Hematopoietic multipotent progenitor cell treated with erythropoietin and hydrocortisone succinate and interleukin-3 and kit ligand, for 8 days (in vitro differentiated cells): ENCODE measurements around the gene CRYL1.
A peak's percentile ranks its signal among the peaks of the same experiment; 100 is the strongest.

ENCODE experiments used
- DNase-seq: peaks from one replicate; pipeline ENCODE4 v3.0.0-alpha.2; 2015

The CRYL1 gene

GRCh38 chr13:20525144-20525600, 485 bp downstream of the CRYL1 start:
- DNase-seq = peak; percentile 42

DNA sequence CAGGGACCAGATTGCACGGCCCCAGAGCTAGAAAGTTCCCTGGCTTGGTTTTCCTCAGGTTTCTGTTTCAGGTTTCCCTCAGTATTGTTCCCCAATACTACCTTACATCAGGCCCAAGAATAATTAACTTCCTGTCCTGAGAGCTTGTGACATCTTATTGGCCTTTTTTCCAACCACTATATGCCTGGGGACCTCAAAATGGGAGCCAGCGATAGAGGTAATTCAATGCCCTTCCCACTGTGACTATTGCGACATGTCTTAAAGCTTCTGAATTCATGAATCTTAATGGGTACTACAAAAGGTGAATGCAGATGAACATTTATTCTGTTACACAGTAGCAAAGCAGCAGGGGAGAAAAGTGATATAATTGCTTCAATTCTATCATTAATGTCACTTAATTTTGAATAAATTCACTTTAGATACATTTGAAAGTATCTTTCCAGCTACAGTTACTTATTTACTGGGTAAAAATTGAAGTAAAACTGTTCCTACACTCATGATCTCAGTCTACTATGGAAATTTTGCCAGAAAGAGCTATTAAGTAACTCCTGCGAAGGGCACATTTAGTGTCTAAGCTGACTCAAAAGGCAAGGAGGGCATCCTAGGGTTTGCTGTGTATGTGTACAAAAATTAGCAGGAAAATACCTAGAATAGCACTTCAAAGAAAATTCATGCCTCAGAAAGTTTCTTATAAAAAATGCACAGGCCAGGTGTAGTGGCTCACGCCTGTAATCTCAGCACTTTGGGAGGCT, 4.1 kb downstream of the CRYL1 start:
- DNase-seq = no peak

- no peak for DNase-seq
Observed at GRCh38 chr13:20519875-20520274, 5.8 kb downstream of the CRYL1 start.

DNA sequence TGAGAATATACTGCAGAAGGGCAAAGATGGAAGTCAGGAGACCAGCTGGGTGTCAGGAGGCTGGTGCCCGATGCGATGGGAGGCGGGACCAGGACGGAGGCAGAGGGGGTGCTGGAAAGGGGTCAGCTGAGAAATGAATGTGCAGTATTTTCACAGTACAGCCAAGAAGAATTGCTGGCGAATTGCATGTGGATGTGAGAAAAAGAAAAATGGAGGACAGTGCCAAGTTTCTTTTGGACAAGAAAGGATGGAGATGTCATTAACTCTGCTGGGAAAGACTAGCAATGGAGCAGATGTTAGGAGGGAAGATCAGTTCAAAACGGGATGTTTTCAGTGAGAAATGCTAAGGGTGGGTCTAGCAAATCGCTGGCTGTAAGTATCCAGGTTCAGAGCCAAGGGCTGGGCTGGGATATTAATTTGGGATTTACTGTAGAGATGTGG, 7.0 kb downstream of the CRYL1 start:
- DNase-seq = no peak

DNA sequence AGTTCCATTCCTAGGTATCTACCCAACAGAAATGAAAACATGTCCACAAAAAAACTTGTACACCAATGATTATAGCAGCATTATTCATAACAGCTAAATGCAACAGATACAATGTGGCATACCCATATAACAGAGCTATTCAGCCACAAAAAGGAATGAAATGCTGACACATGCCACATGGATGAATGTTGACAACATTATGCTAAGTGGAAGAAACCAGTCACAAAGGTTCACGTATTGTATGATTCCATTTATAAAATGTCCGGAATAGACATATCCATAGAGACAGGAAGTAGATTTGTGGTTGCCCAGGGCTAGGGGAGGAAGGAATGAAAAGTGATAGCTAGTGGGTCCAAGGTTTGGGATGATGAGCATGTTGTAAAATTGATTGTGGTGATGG, 10.8 kb downstream of the CRYL1 start:
- DNase-seq = no peak

GRCh38 chr13:20513466-20513995, 12.1 kb downstream of the CRYL1 start:
- no peak for DNase-seq

- no peak for DNase-seq
Observed at GRCh38 chr13:20512042-20512683, 13.5 kb downstream of the CRYL1 start.

DNA sequence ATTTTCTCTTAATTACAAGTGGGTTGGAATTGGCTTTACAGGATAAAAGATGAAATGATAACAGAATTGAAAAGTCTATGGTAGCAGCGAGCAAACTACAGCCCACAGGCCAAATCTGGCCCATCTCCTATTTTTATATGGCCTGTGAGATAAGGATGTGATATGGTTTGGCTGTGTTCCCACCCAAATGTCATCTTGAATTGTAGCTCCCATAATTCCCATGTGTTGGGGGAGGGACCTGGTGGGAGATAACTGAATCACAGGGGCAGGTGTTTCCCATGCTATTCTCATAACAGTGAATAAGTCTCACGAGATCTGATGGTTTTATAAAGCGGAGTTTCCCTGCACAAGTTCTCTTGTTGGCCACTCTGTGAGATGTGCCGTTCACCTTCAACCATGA, 19.0 kb downstream of the CRYL1 start:
- DNase-seq = no peak

DNA sequence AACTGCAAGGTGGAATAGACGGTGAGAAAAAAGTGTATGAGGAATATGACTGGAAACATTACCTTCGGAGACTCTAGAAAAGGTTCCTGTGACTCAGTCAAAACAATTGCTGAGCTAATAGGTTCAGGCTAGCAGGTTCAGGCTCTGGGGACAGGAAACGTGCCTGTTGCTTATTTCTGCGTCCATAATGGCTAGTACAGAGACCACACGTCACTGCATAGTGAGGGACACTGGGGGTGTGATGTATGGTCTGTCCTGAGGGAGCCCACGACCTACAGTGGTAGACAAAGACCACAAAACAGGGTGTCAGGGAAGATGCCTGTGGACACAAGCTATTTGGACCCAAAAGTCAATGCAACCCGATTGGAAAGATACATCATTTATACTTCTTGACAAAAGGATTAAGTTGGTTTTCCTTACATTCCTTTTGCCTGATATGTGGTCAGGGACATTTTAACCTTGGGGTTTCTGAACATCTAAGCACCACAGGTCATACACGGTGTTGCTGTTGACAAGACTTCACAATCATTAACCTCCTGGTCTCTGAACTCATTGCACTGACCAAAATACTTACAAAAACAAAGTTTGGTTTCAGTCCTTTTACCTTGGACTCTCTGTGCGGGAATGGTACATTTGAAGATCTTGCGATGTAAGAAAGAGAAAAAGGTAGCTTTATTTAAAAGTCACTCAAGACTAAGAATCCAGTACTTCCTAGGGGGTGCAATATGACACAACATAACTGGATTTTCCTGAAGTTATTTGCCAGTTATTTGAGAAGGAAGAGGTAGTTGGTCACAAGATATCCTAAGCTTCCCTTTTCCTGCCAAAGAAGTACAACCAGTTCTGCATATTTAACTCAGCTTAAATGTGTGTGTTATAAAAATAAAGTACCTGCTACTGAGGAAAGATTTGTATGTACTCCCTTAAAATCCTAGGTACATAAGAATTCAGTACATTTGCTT, 20.0 kb downstream of the CRYL1 start:
- no peak for DNase-seq

GRCh38 chr13:20503088-20504083, 22.3 kb downstream of the CRYL1 start:
- no peak for DNase-seq

DNA sequence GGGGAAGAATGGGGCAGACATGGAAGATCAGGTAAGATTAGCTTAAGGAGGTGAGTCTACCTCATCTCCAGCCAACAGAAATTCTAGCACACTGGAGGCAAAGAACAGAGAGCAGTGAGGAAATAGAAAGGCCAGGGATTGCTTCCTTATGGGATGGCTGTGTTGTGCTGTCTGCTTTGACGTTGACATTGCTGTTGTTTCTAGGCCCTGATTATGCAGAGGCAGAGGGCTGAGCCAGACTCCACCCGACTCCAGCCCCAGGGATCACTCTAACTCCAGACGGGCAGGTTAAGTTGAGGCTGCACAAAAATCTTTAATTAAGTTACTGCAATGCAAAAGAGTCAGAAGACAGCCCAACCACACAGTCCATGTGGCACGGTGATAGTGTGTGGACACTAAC, 24.1 kb downstream of the CRYL1 start:
- no peak for DNase-seq

DNA sequence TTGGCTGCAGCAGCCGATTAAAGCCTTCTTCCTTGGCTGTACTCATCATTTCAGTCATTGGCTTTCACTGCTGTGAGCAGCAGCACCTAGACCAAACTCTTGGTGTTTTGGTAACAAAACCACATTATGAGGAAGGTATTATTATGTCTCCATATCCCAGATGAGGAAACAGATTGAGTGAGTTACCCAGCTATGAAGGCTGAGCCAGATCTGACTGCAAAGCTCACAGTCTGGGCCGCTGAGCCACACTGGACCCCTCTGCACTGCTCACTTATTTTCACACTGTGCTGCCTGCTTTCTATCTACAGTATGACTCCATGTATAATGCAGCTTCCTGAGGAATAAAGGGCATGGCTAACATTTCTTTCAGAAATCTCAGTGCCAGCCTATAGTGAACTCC, 24.5 kb downstream of the CRYL1 start:
- DNase-seq = no peak

- no peak for DNase-seq
Observed at GRCh38 chr13:20499986-20500385, 25.7 kb downstream of the CRYL1 start.

- DNase-seq = no peak
Observed at GRCh38 chr13:20498659-20499058, 27.0 kb downstream of the CRYL1 start.

DNA sequence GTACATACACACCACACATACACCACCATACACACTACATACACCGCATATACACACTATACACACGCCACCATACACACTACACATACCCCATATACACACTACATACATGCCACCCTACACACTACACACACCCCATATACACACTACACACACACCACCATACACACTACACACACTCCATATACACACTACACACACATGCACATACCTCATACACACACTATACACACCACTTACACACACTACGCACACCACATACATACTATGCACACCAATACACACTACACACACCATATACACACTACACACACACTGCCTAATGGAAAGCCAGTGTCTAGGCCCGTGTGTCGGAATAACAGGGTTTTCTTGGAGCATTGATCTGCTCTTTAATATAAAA, 27.5 kb downstream of the CRYL1 start:
- DNase-seq = no peak

GRCh38 chr13:20497006-20497775, 28.5 kb downstream of the CRYL1 start:
- DNase-seq = no peak

DNA sequence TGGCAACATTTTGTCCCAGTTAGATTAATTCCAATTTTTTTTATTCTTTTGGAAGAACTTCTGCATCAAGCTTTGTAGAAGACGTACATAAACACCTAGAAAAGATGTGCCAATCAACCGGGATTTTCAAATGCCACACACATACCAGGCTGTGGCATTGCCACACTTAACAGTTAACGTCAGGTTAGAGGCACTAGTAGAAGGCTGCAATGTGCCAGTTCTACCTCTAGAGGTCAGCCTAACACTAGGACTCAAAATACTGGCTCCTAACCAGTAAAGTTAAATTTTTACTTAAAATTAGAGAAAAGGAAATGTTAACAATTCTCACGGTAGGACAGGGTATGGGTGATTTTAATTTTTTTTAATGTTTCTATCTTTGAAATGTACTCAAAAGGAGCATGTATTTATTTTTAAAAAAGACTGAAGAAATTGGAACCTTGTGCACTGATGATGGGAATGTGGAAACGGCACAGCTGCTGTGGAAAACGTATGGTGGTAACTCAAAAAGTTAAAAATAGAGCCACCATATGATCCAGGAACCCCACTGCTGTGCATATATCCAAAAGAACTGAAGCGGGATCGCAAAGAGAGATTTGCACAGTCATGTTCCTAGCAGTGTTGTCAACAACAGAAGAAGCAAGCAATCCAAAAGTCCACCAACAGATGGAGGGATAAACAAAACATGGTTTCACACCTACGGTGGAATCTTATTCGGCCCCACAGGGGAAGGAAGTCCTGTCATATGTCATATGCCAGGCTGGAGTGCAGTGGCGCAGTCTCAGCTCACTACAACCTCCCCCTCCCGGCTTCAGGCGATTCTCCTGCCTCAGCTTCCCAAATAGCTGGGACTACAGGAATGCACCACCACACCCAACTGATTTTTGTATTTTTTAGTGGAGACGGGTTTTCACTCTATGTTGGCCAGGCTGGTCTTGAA, 30.3 kb downstream of the CRYL1 start:
- DNase-seq = peak; percentile 77

DNA sequence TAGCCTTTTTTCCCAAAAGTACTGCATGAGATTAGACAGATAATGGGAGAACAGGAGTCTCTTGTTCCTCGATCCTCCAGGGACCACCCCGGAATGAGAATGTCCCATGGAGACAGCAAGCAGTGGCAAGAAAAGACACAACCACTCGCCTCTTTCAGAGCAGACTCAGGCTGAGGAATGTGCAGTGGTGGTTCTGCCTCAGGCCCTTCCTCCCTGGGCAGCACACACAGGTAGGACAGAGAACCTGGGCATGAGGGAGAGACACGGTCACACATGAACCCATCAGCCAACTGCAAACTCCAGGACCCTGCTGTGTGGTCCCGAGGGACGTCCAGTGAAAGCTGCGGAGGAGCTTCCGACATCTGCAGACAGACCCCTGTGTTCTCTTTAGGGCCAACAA, 31.0 kb downstream of the CRYL1 start:
- no peak for DNase-seq

- peak; percentile 34 for DNase-seq
Observed at GRCh38 chr13:20492641-20493040, 33.0 kb downstream of the CRYL1 start.

- no peak for DNase-seq
Observed at GRCh38 chr13:20491926-20492435, 33.7 kb downstream of the CRYL1 start.
